HG03060 (cell line): ENCODE measurements around the gene CYP4A22.
"Not testable (repeated sequence)": the region's sequence is repeated elsewhere in the genome, so short reads cannot be mapped to it uniquely, and the experiment has no call there.

Experiments used
- ATAC-seq: cut with Tn5 transposase; IDR thresholded peaks from one replicate; pipeline ENCODE4 v1.9.1; 2021; ENCODE audit warnings: low read depth, moderate number of reproducible peaks; ENCODE audit not compliant: unreplicated experiment

CYP4A22 gene, protein sequence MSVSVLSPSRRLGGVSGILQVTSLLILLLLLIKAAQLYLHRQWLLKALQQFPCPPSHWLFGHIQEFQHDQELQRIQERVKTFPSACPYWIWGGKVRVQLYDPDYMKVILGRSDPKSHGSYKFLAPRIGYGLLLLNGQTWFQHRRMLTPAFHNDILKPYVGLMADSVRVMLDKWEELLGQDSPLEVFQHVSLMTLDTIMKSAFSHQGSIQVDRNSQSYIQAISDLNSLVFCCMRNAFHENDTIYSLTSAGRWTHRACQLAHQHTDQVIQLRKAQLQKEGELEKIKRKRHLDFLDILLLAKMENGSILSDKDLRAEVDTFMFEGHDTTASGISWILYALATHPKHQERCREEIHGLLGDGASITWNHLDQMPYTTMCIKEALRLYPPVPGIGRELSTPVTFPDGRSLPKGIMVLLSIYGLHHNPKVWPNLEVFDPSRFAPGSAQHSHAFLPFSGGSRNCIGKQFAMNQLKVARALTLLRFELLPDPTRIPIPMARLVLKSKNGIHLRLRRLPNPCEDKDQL

DNA sequence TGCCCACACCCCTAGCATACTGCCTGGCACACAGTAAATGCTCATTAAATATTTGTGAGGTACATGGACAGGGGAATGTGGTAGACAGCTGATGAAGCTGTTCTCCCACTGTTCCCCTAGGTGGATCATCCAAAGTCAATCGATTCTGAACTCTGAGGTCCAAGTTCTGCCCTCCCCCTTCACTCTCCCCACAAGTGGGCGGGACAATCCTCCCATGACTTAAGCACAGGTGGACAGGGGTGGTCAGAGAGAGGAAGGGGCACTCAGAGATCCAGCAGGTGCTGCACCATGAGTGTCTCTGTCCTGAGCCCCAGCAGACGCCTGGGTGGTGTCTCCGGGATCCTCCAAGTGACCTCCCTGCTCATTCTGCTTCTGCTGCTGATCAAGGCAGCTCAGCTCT lies at the start of gene CYP4A22:
Gene CYP4A22 (plus strand): TSS at position 244 of the 400 bp plus-strand sequence. CDS start 45 bp downstream, at position 289.
- no peak for ATAC-seq

DNA sequence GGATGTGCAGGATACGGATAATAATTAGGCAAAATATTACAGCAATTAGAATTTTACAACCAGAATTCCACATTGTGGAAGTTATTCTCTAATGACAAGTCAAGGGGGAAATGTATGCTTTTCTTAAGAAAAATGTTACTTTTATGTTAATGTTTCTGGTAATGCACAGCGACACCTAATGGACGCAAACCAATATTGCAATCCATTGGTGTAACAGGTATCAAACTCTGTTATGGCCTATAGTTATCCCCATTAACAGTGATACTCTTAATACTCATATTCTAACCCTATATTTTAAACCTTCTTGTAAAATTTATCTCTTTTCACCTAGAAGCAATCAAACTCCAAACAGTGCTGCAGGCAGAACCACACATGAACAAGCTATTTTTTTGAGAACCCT lies 47.9 kb upstream of the CYP4A22 start:
- not testable (repeated sequence) for ATAC-seq

DNA sequence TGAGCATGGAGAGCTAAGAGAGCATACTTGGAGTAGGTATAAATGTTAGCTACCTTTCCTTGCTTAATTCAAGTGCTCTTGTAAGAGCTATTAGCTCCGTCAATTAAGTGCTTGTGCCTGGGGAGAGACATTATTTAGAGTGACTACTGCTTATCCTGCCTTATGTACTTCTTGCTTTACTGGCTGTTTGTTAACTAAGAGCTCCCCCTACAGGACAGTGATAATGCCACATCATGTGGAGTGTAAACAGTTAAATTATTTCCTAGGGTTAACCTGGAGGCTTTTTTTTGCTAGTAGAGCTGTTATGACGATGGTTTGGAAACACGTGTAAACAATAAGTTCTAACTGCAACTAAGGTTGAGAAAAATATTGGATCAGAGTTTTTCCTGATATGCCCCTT lies 45.8 kb upstream of the CYP4A22 start:
- not testable (repeated sequence) for ATAC-seq

DNA sequence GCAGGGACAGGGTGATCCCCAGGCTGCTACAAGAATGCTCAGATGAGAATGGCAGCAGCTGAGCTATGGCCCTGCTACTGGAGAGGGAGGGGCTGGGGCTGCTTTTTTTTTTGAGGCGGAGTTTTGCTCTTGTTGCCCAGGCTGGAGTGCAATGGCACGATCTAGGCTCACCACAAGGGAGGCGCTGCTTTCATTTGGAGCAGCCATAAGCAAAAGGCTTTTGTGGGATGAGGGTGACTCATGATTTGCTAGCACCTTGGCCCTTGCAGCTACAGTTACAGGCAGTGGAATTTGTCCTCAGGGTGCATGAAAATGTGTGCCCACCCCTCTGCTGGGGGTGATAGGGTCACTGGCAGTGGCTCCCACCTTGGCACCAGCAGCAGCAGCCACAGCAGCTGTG lies 32.4 kb upstream of the CYP4A22 start:
- no peak for ATAC-seq

DNA sequence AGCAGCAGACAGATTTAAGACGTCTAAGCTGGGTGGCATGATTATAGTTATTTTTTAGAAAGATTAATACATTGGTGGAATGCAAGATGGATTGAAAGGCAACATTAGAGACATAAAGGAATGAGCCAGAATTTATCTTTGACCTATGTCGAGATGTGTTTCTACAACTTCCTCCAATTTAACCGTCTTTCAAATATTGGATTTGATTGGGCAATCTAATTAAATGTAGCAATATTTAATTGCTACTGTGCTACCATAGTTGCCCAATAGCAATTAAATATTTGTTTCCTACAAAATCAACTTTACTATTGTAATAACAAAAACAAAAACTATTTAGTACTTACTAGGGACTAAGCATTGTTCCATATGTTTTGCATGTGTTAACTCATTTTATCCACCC lies 30.4 kb upstream of the CYP4A22 start:
- no peak for ATAC-seq

DNA sequence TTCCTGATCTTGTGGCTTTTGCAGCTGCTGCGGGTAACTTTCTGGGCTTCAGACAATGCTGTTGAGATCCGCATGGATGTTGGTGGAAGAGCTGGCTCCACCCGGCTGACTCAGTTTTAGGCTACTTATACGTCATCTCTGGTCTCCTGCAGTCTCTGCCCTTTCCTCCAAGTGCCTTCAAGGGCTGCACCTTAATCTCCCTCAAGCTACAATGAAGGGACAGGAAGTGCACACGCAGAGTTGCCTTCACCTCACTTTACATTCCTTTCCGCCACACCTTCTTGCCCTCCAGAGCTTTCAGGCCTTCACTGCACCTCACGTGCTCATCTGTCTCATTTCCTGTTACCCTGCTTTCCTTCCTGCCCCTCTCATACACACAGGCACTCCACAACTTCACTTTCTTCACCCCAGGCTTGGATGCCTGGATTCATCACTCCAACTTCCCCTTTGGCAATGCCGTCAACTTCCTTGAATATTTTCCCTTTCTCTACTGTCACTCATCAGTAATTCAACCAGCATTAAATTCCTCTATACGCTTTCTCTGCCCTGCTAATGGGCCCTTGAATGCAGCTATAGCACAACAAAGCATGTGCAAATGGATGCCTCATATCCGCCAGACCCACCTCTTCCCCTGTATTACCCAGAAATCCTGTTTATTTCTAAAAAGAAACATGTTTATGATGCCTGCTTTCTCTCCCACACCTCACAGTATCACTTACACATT lies 29.2 kb upstream of the CYP4A22 start:
- ATAC-seq = not testable (repeated sequence)

DNA sequence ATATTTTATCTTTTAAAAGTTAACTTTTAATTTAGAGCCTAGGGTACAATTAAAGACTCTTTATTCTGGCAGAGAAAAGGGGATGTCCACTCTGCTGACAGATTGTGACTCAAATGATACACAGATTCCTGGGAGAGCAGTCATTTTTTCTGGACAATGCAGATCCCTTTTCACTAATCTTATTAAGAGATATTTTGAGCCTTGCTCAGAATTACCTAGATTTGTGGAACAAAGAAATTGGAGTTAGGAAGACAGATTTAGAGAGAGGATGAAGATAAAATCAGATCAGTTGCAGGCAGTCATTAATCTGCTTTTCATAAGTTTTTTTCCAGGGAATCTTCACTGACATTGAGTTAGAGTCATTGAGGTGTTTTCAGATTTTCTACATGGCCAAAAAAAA lies 27.8 kb upstream of the CYP4A22 start:
- not testable (repeated sequence) for ATAC-seq

DNA sequence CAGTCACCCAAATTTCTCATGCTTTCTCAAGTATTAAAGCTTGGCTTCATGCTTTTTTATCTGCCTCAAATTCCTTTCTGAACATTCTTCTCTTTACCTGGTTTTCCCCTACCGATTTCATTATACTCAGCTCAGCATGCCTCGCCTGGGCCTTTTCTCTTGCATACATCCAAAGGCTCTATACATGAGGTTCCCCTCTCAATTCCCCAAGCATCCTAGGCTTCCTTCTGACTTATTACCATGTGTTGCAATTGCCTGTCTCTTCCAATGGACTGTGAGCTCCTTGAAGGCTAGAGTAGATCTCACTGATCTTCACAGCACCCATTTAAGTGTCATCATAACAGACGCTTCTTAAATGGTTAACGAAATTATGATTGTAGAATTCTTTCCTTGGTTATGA lies 24.1 kb upstream of the CYP4A22 start:
- ATAC-seq = no peak

DNA sequence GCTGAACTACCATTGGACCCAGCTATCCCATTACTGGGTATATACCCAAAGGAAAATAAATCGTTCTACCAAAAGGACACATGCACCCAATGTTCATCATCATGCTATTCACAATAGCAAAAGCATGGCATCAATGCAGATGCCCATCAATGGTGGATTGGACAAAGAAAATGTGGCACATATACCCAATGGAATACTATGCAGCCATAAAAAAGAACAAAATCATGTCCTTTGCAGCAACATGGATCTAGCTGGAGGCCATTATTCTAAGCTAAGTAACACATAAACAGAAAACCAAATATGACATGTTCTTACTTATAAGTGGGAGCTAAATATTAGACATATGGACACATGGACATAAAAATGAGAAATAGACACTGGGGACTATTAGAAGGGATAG lies 16.2 kb upstream of the CYP4A22 start:
- not testable (repeated sequence) for ATAC-seq

DNA sequence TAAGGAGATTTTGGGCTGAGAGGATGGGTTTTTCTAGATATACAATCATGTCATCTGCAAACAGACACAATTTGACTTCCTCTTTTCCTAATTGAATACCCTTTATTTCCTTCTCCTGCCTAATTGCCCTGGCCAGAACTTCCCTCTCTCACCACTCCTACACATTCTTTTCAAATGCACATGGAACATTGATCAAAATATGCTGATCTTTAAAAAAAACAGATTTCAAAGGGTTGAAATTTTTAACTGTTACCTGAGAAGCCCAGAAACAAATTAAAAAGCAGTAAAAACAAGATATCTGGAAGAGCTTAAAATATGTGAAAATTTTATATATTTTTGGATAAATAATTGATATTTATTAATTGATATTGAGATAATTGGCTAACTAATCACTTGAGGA lies 12.4 kb upstream of the CYP4A22 start:
- not testable (repeated sequence) for ATAC-seq

DNA sequence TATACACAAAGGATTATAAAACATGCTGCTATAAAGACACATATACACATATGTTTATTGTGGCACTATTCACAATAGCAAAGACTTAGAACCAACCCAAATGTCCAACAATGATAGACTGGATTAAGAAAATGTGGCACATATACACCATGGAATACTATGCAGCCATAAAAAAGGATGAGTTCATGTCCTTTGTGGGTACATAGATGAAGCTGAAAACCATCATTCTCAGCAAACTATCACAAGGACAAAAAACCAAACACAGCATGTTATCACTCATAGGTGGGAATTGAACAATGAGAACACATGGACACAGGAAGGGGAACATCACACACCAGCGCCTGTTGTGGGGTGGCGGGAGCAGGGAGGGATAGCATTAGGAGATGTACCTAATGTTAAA lies 10.2 kb upstream of the CYP4A22 start:
- ATAC-seq = not testable (repeated sequence)

DNA sequence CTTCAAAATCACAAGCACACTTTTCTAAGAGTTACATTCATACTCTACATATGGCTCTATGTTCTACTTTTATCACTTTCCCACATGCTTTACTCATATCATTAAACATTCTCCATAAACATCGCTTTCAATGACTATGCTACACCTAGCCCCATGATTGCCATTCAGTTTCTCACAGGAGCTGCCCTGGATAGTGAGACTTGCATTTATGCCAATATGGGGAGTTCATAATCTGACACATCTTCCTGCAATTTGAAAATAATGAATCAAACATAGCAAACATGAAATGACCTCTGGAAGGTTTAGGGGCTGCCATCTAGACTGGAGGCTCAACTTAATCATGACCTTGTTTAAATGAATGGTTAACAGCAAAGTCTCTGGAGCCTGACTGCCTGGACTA lies 9.0 kb upstream of the CYP4A22 start:
- no peak for ATAC-seq

DNA sequence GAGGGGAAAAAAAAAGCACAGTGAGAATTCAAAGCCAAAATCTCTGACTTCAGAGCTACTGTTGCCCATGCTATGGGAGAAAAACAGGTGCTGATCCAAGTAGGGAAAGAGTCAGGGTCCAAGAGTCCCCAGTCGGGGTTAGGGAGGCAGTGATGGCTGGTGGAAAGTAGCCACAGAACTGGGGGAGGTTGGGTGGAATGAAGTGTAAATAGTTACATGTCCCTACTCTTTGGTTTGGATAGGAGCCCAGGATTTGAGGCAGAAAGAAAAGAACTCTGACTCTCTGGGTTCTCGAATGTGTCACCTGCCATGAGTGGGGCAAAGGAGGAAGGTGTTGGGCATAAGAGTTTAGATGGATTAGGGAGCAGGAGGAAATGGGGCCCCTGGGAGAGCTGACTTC lies 8.4 kb upstream of the CYP4A22 start:
- ATAC-seq = not testable (repeated sequence)

DNA sequence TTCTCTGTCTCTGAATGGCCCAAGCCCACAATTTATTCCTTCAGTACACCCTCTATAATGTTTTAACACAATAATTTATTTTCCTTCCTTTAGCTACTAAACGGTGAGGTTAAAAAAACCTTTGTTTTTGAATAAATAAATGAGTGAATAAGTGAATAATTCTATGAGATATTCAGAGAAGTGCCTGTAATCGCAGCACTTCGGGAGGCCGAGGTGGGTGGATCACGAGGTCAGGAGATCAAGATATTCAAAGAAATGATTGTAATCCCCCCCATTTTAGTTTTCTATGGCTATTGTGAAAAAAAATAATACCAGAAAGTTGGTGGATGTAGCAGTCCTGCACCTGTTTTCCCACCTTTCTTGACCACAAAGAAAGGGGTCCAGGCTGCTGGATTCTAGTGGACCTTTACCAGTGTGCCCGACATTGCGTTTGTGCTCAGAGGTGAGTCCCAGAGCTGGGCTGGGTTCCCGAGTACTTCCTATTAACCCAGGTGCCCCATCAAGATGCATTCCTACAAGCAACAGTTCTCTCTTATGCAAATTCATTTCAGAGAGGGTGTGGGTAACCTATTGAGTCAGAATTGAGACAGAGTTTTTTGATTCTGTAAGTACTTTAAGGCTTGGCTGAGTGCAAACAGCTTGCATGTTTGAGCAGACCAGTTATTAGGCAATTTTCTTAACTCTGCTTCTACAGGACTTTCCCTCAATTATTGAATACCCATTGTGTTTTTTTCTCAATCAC lies 7.6 kb upstream of the CYP4A22 start:
- not testable (repeated sequence) for ATAC-seq

DNA sequence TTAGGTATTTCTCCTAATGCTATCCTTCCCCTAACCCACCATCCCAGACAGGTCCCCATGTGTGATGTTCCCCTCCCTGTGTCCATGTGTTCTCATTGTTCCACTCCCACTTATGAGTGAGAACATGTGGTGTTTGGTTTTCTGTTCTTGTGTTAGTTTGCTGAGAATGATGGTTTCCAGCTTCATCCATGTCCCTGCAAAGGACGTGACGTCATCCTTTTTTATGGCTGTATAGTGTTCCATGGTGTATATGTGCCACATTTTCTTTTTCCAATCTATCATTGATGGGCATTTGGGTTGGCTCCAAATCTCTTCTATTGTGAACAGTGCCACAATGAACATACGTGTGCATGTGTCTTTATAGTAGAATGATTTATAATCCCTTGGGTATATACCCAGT lies 4.6 kb upstream of the CYP4A22 start:
- not testable (repeated sequence) for ATAC-seq

DNA sequence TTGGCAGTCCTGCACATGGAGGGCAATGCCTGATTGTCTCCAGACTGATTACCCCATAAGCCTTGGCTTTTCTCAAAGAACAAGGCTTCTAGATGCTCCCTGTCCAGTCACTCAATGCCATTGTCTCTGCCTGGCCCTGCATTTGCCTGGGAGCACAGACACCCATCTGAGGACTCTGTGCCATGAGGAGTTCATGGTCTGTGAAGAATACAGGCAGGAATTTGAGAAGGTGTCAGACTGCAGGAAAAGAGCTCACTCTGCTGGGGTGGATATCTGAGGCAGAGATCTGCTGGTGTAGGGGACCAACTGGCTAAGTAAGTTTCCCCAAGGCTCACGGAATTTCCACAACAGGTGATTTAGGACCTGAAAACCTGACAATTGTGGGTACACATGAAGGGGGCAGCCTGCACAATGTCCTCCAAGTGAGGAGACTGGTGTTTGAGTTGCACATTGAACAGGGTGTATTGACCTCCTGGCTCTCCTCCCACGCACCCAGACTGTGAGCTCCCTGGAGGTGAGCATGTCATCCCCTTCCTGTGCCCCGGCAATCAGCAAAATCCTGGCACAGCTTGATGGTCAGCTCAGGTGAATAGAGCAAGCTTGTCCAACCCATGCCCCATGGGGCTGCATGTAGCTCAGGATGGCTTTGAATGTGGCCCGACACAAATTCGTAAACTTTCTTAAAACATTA lies 829 bp downstream of the CYP4A22 start:
- ATAC-seq = no peak

DNA sequence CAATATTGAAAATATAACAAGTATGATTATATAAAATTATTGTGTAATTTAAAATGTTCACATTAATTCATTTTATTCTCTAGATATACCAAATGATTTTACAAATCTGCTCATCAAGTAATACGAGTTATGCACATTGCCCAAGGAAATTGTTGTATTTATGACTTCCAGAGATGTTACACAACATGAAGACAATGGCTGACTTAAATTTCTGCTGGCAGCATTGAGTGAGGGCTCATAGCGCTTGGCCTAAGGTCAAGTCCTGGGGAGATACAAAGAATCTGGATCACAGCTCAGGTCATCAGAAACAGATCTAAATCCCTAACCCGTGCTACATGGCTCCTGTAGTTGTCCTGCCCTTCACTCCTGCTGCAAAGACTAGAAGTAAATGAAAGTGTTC lies 3.1 kb downstream of the CYP4A22 start:
- not testable (repeated sequence) for ATAC-seq

DNA sequence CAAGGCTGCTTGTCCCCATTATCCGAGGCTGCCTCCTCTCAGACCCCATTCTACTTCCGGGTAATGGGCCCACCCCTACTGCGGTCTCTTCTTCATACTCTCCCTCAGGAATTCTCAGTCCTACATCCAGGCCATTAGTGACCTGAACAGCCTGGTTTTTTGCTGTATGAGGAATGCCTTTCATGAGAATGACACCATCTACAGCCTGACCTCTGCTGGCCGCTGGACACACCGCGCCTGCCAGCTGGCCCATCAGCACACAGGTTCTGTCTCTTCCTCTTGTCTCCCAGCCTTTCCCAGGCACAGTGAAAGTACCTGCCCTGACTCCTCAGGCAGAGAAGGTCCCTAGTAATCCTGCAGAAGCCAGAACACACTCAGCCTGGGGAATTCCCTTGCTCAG lies 6.4 kb downstream of the CYP4A22 start:
- not testable (repeated sequence) for ATAC-seq

DNA sequence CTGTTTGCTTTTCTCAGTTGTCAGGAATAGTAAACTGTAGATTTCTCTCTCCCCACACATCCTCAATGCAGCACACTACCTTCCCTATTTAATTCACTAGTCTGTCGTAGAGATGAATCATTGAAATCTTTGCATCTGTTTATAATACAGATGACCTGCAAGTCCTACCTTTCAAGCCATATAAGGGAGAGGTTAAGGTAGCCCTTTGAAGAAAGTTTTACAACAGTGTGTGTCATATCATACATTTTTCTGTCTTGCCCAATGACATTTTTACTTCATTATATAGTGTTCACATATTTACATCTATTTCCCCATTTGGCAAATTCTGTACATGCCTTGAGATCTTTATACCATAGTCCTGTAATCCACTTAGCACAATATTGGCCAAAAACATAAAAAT lies 9.3 kb downstream of the CYP4A22 start:
- ATAC-seq = not testable (repeated sequence)

DNA sequence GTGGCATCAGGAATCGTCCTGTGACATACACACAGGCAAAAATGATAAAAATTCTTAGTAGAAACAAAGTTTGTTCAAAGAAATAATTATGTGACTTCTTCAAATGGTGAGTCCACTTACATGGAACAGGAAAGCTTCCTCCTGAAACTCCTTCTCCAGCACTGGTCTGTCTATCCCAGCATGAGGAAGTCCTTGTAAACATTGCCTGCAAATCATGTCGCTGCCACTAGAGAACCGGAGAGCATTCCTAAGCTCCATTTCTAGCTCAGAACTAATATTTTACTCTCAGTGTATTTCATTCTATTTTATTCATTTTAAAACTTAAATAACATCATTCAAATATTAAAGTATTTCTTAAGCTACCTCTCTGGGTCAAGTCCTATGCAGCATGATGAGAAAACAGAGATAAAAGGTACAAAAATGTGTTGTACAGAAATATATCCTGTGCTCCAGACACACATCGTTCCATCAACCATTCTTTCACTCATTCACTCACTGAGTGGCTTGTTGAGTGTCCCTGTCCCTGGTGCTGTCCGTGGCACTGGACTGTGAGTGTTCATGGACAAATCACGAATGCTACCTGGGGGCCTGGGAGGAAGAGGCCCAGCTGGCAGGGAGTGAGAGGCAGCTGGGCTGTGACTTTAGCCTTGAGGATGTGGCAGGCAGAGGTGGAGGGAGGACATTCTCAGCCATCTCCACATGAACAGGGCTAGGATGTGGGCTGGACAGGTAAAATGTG lies 10.0 kb downstream of the CYP4A22 start:
- ATAC-seq = no peak
